Middle frontal gyrus (tissue), 1 donor: ENCODE results near the gene BRIP1.
"Not testable (repeated sequence)": the region's sequence is repeated elsewhere in the genome, so short reads cannot be mapped to it uniquely, and the experiment has no call there.

ENCODE experiments used
- DNase-seq: peaks from one replicate; pipeline ENCODE4 v3.0.0-alpha.2; 2015; ENCODE audit warnings: low spot score; ENCODE audit errors: extremely low spot score

Gene BRIP1

DNA sequence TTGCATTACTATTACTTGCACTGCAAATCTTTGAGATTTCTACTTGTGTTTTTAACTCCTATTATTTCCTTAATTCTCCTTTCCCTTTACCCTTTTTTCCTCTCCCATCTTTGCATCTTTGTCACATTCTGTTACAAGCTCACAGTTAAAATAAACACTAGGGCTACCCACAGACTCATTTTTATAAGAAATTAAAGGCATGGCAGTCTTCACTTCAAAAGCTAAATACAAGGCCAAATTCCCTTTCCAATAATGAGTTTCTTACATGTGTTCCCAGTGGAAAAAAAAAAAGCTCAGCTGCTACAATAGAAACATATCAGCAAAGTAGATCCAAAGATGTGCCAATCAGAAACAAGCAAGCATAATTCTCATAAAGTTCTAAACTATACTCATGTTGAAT lies 3.7 kb upstream of the BRIP1 start:
- no peak for DNase-seq

DNA sequence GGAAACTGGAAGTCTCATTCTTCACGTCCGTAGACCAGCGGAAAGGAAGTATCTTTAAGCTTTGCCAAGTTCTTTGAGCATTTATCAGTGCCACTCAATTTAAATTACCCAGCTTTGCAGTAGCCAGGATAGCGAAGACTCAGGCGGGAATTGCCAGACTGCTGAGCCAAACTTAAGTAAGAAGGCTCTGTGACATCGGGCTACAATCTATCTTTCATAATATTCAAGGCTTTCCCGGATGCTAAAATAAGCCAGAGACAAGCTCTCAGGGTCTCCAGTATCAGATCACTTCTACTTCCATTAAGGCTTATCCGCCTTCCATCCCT lies 436 bp upstream of the BRIP1 start:
- DNase-seq, result no peak

- DNase-seq, result no peak
Observed at GRCh38 chr17:61862105-61862574, 1.2 kb downstream of the BRIP1 start.

DNA sequence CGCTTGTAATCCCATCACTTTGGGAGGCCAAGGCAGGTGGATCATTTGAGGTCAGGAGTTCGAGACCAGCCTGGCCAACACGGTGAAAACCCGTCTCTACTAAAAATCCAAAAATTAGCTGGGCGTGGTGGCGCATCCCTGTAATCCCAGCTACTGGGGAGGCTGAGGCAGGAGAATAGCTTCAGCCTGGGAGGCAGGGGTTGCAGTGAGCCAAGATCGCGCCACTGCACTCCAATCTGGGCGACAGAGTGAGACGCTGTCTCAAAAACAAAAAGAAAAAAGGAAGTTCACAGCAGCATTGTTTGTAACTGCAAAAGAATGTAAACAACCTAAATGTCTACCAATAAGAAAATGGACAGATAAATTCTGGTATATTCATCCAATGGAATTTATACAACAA lies 2.9 kb downstream of the BRIP1 start:
- not testable (repeated sequence) for DNase-seq

DNA sequence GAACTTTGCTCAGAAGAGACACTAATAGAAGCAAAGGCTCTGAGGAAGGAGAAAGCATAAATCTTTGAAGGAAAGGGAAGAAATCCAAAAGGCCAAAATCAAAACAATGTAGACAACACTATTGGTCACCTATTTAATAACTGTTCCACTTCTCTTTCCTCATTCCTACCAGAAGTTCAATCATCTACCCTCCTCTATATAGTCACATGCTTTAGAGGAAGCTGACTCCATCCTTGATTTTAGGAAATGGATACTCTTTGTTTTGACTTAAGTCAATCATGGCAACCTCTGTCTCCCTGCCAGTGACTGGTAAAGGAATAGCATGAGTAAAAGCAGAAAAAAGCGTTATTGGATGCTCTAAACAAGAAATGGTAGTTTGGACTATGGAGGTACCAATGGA lies 7.3 kb downstream of the BRIP1 start:
- no peak for DNase-seq

GRCh38 chr17:61852857-61853256 lies 10.5 kb downstream of the BRIP1 start:
- DNase-seq, result no peak

DNA sequence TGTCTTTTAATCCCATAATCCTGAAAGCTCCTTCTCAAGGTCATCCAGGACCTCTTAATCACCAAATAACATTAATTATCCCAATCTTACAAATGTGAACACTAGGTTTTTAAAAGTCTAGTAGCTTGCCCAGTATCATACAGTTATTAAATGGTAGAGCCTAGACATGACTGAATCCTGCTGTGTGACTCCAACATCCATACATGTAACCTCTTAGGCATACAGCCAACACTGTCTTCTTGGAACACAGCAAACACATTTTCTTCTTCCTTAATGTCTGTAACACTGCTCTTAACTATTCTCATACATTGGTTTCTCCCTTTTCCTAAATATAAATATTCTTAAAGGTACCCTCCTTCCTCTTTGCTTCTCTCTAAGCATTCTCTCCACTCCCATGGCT lies 13.7 kb downstream of the BRIP1 start:
- DNase-seq, result no peak

GRCh38 chr17:61848896-61849295 lies 14.4 kb downstream of the BRIP1 start:
- no peak for DNase-seq

GRCh38 chr17:61848247-61848646 lies 15.1 kb downstream of the BRIP1 start:
- no peak for DNase-seq

GRCh38 chr17:61847659-61848058 lies 15.7 kb downstream of the BRIP1 start:
- DNase-seq, result no peak

- no peak for DNase-seq
Observed at GRCh38 chr17:61846761-61847375, 16.5 kb downstream of the BRIP1 start.

DNA sequence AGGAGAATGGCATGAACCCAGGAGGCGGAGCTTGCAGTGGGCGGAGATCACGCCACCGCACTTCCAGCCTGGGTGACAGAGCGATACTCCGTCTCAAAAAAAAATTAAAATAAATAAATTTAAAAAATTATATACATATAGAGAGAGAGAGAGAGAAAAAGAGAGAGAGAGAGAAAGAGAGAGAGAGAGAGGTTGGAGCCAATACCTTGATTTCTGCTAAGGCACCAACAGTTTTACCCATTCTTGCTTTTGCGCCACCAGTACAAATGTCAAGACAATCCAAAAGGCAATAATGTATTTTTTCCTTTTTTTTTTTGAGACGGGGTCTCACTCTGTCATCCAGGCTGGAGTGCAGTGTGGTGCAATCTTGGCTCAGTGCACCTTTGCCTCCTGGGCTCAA lies 17.2 kb downstream of the BRIP1 start:
- no peak for DNase-seq

- no peak for DNase-seq
Observed at GRCh38 chr17:61843435-61843834, 19.9 kb downstream of the BRIP1 start.

DNA sequence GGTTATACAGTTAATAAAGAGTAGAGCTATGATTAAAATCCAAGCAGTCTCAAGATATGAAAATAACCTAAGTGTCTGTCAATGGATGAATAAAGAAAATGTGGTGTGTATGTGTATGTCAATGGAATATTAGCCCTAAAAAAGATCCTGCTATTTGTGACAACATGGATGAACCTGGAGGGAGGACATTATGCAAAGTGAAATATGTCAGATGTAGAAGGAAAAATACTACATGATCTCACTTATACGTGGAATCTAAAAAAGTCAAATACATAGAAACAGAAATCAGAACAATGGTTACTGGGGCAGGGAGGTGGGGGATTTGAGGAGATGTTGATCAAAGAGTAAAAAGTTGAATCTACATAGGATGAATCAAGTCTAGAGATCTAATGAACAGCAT lies 20.4 kb downstream of the BRIP1 start:
- DNase-seq, result no peak

GRCh38 chr17:61839300-61839786 lies 24.0 kb downstream of the BRIP1 start:
- DNase-seq, result no peak

GRCh38 chr17:61837175-61838051 lies 25.9 kb downstream of the BRIP1 start:
- DNase-seq, result no peak

DNA sequence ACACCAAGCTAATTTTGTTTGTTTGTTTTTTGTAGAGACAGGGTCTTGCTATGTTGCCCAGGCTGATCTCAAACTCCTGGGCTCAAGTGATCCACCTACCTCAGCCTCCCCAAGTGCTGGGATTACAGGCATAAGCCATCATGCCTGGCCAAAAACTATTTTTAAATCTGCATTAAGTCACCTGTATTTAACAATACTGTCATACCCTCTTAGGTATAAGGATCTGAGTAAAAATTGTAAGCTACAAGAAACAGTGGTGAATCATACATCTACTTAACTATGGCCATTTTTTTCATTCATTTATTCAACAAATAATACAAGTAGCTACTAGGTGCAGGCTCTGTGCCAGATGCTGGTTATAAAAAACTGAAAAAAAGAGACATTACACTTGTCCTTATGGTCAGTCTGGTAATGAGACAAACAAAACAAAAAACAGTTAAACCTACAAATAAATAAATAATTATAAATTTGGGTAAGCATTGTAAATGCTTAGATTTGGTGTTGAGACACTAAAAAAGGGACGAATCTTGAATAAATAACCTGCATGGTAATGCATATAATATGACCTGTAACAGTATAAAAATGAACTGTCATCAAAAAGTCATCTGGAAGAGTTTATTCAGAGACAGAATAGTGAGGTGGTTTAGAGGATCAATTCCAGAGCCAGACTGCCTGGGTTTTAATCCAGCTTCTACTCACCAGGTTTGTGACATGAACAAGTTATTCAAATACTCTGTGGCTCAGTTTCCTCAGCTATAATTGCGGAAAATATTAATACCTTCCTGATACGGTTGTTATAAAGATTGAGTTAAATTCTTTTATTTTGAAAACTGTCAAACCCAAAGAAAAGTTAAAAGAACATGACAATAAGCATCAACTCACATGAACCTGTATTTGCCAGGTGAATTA lies 26.8 kb downstream of the BRIP1 start:
- no peak for DNase-seq

DNA sequence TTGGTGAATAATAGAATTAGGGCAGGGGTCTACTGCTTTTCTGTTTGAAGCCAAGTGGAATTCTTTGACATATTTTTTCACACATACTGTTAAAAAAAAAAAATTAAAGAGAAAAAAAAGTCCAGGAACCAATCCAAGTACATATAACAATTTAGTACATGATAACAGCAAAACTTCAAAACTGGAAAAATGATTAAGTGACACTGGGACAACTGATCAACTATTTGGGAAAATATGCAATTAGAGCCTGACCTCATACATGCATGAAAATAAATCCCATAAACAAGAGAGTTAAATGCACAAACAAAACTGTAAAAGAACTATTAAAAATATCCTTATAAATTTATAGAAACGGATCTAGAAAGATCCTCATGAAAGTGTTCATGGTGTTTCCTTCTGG lies 27.7 kb downstream of the BRIP1 start:
- no peak for DNase-seq

DNA sequence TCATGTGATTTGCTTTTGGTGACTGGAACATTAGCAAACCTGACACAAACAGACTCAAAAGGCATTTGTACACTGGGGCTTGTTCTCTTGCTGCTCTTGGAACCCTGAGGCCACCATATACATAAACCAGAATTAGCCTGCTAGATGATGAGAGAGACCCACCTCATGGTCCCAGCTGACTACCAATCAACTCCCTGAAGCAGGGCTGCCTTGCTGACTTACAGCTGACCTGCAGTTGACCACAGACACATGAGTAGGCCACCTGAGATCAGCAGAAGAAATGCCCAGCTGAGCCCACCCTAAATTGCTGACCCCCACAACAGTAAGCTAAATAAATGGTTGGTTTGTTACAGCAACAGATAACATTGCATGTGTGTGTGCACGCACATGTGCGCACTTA lies 28.7 kb downstream of the BRIP1 start:
- no peak for DNase-seq

- DNase-seq, result no peak
Observed at GRCh38 chr17:61833536-61834193, 29.7 kb downstream of the BRIP1 start.

GRCh38 chr17:61832463-61832862 lies 30.9 kb downstream of the BRIP1 start:
- no peak for DNase-seq
